BJ (cell line): Measurements from ENCODE around the gene ATXN3L. TPM values are rescaled to one million over a fixed set of nuclear protein-coding genes. Genes with fewer than 3 reads are reported as not detected.

Experiments used
- CTCF ChIA-PET: fragments of 350-600 bp; formaldehyde crosslinking; extraction: SDS; loops from one replicate; lab custom pipeline; 2021; ENCODE audit warnings: antibody characterized with exemption, inconsistent platforms; lab: Yijun Ruan, JAX
- POLR2A ChIA-PET: fragments of 300-600 bp; sonication (Branson Sonifier 250); formaldehyde crosslinking; extraction: SDS; loops from one replicate; lab custom pipeline; 2021; ENCODE audit warnings: antibody characterized with exemption; lab: Charles Lee
- DNase-seq: peaks from one replicate; pipeline ENCODE4 v3.0.0-alpha.2; 2011; ENCODE audit warnings: low read depth
- H3K27me3 ChIP-seq: 2 replicates; pipeline ENCODE4 v1.6.0; 2011; ENCODE audit warnings: low read length; ENCODE audit not compliant: control insufficient read depth, insufficient read depth
- H3K36me3 ChIP-seq: 2 replicates; pipeline ENCODE4 v1.5.1; 2011; ENCODE audit warnings: low read length; ENCODE audit not compliant: control insufficient read depth, insufficient read depth
- H3K4me3 ChIP-seq: 2 replicates; pipeline ENCODE4 v1.5.1; 2011; ENCODE audit warnings: low read depth, mild to moderate bottlenecking, control low read depth, low read length
- polyA plus RNA-seq: library from polyadenylated mRNA; depleted of rRNA; stranded (reverse); fragments of >200 nt; gene quantifications from 2 replicates; pipeline ENCODE4 v1.2.3, GENCODE V29; 2011
- TF ChIP-seq, protein P1 (sequence below): IDR thresholded peaks from 2 replicates; pipeline ENCODE4 v1.5.1; 2011; ENCODE audit warnings: low read depth, mild to moderate bottlenecking, control low read depth, inconsistent platforms, low read length, moderate library complexity; ENCODE audit not compliant: insufficient read depth

The ATXN3L gene
- polyA plus RNA-seq, 1 experiment: not detected

DNA sequence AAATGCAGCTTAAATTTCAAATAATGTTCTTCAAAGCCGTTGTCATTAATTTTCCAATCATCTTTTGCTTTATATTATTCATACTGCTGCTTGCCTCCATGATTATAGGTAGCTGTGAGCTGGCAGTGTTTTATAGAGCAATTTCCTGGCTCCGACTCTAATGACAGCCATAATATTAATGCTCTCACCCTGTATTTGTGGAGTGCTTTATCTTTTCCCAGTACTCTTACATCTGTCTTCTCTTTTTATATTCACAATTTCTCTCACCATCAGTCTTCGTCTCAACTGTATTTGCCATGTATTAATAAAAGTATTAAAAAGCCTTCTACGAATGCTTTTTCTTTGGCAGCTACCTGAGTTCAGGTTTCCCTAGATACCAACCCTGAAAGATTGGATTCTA lies 21.0 kb downstream of the ATXN3L start:
- no peaks in the 10 kb centered on the region for H3K36me3 ChIP-seq
- ChIA-PET POLR2A (no interaction called here), CTCF (no interaction called here)
- no peaks in the 10 kb centered on the region for H3K27me3 ChIP-seq
- DNase-seq: no peak
- TF ChIP-seq, protein P1, sequence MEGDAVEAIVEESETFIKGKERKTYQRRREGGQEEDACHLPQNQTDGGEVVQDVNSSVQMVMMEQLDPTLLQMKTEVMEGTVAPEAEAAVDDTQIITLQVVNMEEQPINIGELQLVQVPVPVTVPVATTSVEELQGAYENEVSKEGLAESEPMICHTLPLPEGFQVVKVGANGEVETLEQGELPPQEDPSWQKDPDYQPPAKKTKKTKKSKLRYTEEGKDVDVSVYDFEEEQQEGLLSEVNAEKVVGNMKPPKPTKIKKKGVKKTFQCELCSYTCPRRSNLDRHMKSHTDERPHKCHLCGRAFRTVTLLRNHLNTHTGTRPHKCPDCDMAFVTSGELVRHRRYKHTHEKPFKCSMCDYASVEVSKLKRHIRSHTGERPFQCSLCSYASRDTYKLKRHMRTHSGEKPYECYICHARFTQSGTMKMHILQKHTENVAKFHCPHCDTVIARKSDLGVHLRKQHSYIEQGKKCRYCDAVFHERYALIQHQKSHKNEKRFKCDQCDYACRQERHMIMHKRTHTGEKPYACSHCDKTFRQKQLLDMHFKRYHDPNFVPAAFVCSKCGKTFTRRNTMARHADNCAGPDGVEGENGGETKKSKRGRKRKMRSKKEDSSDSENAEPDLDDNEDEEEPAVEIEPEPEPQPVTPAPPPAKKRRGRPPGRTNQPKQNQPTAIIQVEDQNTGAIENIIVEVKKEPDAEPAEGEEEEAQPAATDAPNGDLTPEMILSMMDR: no peak
- no peak overlapping the region for H3K4me3 ChIP-seq

DNA sequence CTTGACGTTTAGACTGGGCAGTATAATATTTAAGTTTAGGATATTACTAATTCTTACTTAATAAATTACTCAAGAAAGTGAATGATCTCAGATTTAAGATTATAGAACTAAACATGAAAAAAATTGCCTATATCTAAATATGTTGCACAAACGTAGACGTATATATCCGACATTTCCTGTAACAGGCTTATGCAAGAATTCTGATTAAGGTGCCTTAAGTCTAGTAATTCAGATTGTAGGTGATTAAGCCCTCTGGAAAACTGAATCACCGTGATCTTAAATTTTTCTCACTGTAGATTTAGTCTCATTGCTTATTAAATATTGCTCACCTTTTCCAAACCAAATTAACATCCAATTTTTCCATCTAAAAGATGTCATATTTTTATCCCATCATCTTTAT lies 24.0 kb downstream of the ATXN3L start:
- H3K36me3 ChIP-seq: no peaks in the 10 kb centered on the region
- no peak overlapping the region for H3K4me3 ChIP-seq
- no peaks in the 10 kb centered on the region for H3K27me3 ChIP-seq
- POLR2A ChIA-PET: no interaction called here
- CTCF ChIA-PET: no interaction called here
- TF ChIP-seq, protein P1: no peak
- DNase-seq: no peak

DNA sequence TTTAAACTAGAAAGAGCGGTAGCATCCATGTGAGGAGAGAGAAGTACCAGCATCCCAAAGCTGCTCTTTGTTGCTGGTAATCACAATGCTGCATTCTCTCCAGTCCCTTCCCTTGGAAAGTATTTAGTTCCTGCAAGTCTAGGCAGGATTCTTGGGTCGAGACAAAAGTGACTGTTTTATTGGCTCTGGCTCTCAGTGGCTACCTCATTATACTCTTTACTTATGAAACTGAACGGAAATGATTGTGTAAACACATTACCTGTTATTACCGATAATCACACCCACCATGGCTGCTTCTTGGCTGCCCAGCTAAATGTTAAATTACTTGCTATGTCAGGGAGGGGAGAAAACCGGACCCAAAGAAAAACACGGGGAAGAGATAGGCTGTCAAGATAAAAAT lies 26.2 kb downstream of the ATXN3L start:
- no peaks in the 10 kb centered on the region for H3K36me3 ChIP-seq
- H3K27me3 ChIP-seq: no peaks in the 10 kb centered on the region
- H3K4me3 ChIP-seq: no peak overlapping the region
- no peak for DNase-seq
- ChIA-PET CTCF (interaction anchor here (1.0 kb wide), 1 partner anchor 10 kb away, joined by 3 read pairs; no protein-coding TSS in a partner anchor), POLR2A (interaction anchor here (0.5 kb wide), 1 partner anchor 180 kb away, joined by 3 read pairs; no protein-coding TSS in a partner anchor)
- TF ChIP-seq, protein P1: no peak

DNA sequence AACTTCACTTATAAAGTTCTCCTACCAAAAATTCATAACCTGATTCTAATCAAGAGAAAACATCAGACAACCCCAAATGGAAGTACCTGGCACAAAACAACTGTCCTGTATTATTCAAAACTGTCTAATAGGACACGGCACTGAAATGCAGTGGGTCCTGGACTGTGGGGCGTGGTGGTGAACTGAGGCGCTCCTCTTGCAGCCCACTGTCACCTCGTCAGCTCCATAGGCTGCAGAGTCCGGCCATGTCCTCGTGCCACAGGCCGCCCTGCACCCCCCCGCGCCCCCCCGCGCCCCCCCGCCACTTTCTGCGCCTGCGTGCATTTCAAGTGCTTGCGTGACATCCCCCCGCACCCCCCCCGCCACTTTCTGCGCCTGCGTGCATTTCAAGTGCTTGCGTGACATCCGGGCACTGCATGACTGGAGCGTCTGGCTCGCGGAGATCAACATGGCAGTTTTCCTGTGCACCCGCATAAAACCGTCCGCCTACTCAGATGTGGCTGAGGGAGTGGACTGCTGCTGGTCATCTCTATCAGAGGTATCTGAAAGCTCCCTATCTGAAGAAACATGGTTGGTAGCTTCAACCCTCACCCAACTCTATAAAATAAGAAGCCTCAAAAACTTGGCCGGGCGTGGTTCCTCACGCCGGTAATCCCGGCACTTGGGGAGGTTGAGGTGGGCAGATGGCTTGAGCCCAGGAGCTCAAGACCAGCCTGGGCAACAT lies 28.8 kb downstream of the ATXN3L start:
- DNase-seq: no peak
- no peak overlapping the region for H3K4me3 ChIP-seq
- ChIA-PET POLR2A (no interaction called here), CTCF (no interaction called here)
- H3K36me3 ChIP-seq: no peaks in the 10 kb centered on the region
- no peaks in the 10 kb centered on the region for H3K27me3 ChIP-seq
- TF ChIP-seq, protein P1: no peak

DNA sequence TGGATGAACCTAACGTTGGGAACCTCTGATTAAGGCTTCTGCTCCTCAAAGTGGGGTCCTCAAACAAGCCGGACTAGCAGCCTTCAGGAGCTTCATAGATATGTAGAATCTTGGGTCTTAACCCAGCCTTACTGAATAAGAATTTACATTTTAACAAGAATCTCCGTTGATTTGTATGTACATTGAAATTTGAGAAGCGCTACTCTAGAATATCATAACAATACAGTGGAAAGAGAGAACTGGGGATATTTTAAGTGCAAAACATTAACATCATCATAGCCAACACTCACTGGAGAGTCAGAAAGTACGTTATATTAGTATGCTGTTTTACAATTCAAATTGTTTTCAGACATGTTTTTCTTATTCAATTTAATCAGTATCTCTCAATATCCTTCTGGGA lies 31.2 kb downstream of the ATXN3L start:
- H3K27me3 ChIP-seq: no peaks in the 10 kb centered on the region
- ChIA-PET POLR2A (interaction anchor here (0.6 kb wide), 1 partner anchor 313 kb away, joined by 9 read pairs; no protein-coding TSS in a partner anchor), CTCF (no interaction called here)
- H3K4me3 ChIP-seq: no peak overlapping the region
- no peaks in the 10 kb centered on the region for H3K36me3 ChIP-seq
- no peak for DNase-seq
- TF ChIP-seq, protein P1: no peak
